HG03571 (cell line): ENCODE results near the gene SATB2.
A peak's percentile ranks its signal among the peaks of the same experiment; 100 is the strongest.

ENCODE experiments used
- ATAC-seq: cut with Tn5 transposase; IDR thresholded peaks from one replicate; pipeline ENCODE4 v1.9.1; 2021; ENCODE audit not compliant: unreplicated experiment

Gene SATB2

DNA sequence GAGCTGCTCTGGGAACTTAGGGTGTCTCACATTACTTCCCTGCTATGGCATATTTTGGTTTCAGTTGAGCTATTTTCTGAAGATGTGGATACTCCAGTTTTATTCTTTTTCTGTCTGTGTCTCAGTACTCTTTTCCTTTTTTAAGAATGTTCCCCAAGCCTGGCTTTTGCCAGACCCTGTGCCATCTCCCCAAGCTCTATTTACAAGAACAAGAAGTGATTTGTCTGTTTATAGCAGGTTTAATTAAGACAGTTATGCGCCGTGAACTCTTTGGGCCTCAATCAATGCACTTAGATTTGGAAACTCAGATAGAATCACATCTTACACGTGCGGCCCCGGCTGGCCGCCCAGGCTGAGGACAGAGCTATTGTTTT, 8.9 kb upstream of the SATB2 start:
- ATAC-seq: no peak

- no peak for ATAC-seq
Observed at GRCh38 chr2:199465988-199466691, 8.4 kb upstream of the SATB2 start.

GRCh38 chr2:199465390-199465789, 7.7 kb upstream of the SATB2 start:
- ATAC-seq: no peak

- ATAC-seq: no peak
Observed at GRCh38 chr2:199464606-199465352, 7.0 kb upstream of the SATB2 start.

- no peak for ATAC-seq
Observed at GRCh38 chr2:199463708-199464605, 6.2 kb upstream of the SATB2 start.

- no peak for ATAC-seq
Observed at GRCh38 chr2:199462956-199463692, 5.4 kb upstream of the SATB2 start.

GRCh38 chr2:199462347-199462955, 4.7 kb upstream of the SATB2 start:
- ATAC-seq: no peak

DNA sequence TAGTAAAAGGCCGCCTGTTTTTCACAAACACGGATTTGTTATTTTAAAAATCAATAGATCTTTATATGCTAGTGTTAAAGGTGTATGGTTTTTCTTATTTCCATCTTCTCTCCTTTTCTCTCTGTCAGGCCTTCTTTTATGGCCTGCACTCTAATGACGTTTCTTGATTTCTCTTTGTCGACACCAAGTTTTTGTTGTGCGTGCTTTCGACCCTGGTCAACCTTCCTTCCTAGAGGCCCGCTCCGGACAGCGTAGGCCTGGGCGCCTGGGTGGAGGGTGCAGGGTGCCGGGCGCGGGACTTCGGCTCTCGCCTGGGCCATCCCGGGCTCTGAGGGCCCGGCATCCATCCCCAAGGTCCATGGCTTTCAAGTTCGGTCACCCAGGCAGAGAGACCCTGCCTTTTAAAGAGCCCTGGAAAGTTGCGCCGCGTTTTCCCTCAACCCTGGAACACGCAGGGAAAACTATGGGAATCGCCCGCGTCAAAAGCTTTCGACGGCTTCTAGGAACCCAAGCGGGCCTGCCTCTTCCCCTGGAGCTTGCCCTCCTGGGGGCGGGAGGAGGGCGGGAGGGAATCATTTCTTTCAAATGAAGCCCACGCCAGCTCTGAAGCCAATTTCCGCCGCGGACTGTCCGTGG, 4.1 kb upstream of the SATB2 start:
- no peak for ATAC-seq

DNA sequence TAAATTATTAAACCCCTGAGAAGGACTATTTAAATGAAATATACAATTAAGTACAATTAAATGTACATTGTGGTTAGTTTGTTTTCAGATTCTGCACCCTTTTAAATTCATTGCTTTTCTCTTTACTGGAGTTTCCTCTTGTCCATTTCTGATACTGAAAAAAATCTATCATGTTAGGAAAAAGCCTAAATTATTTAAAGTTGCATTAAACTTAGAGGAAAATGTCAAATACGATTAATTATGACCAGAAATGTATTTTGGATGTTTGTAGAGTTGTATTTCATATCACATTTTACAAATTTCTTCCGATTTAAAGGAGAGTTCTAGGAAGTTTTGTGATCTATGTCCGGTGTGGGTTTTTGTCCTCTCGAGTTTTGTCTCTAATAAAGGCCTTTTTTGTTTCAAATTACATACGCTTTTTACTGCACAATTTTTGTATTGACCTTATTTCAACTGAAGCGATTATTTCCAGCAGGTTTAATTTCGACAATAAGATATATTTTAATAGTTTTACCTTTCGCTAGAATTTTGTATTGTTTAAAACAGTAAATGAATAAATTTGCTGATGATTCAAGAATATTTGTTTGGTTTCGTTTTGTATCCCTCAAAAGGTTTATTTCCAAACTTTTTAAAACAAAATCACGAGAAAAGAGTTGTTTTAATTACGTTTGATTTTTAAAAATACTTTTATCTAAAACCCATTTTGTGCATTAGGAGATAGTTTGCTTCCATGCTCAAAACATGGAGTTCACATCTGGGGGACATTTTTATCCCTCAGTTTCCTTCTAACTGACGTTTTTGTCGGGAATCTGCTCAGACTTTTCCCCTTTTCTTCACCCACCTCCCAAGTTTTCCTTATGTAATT, 3.3 kb upstream of the SATB2 start:
- ATAC-seq: no peak

GRCh38 chr2:199460101-199460671, 2.4 kb upstream of the SATB2 start:
- ATAC-seq: no peak

DNA sequence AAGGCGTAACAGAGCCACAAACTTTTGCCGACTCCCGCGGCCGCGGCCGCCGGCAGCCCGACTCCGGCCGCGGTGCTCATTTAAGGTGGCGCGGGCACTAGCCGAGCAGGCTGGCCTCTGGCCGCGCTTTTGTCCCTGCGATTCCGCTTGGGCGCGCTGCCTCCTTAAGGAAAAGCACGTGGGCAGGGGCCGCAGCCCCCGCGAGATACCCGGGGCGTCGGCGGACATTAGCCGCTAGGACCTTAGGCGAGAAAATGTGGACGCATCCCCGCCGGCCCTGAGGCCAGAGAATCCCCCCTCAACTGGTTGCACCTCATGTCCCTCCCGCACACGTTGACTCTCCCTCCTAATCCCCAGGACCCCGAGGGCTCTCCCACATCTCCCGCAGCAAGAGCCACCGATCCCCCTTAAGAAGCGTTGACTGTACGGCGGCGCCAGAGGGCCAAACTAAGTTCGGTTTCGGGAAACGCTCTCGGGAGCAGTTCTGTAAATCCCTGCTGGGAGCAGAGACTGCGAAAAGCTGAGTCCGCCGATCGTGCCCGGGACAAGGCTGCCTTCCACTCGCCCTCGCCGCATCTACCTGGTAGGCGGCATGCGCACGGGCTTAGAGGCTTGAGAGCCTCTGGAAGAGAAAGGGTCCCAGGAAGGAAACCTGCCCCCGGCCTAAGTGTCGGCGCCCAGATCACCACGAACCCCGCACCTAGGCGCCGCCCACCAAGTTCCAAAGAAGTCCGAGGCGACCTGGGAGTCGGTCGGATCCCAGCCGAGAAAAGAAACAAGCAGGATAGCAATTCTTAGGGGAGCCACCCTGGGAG, 1.8 kb upstream of the SATB2 start:
- ATAC-seq: peak; percentile 45

- ATAC-seq: peak; percentile 39
Observed at GRCh38 chr2:199458806-199459285, 1.1 kb upstream of the SATB2 start.

- ATAC-seq: peak; percentile 23
Observed at GRCh38 chr2:199458009-199458805, 468 bp upstream of the SATB2 start.

DNA sequence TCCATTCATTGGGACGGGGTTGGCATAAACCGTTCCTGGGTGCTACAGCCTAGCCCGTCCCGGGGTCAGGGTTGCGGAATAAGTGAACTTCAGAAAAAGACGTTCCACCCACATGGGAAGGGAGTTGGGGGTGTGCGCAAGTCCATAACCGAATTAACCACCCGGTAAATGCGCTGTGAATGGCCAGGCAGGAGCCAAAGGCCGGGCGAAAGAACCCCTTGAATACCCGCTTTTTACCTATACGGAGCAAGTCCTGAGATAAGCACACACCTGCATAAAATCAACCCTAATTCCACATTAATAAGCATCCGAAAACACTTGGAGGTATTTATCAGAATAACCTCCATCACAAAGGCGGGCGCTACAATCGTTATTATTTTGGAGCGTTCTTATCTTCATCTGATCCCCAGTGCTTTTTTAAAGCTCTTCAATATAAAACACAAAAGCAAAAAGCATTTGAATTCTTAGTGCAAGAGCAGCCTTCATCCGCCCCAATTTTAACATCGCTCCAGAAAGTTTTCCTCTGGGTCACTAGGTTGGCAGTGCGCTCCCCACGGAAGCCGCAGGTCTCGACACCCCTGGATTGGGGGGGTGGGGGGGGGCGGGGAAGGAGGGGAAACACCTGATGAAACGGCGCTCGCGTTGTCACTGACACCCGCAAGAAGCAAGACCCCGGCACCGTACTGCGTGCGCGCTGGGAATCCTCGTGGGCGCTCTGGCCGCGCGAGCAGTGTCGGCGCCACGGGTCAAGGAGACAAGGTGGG, 1.2 kb downstream of the SATB2 start:
- ATAC-seq: no peak

DNA sequence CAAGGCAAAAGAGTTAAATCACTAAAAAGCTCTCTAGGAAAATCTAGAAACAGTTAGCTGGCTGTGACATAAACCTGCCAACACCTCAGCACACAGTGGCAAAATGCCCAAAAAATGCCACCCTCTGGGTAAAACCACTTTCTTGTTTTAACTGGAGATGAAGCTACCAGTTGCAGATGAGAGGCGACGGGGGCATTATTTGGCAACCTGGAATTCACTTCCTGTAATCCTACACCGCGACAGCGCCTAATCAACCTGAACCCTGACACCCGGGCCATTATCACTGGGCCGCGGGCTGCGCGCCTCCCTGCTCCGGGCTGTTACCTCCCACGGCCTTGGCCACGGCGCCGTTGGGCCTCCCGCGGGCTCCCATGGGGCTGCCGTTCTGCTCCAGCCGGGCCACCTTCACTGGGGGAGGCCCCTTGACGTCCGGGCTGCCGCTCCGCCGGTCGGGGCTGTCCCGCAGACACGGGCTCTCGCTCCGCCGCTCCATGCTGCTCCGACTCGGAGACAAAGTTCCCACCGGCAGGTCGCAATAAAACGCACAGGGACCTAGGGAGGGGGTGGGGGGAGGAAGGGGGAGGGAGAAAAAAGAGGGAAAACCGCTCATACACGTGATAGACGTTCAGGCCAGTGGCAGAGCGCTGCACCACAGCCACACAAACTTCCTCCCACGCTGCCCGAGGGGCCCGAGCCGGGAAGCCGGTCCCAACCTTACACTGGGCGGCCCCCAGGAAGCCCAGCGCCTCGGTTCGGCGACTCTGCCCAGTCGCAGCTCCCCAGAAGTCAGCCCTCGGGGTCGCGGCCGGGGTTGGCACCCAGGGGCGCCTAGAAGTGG, 2.0 kb downstream of the SATB2 start:
- ATAC-seq: no peak
